ENCODE results near the gene MORN5. TPM values are rescaled to one million over a fixed set of nuclear protein-coding genes. Genes with fewer than 3 reads are reported as not detected.

The MORN5 gene
- total and polyA plus RNA-seq, 8 donors, result 3.3 to 80.4 (median 13.6) TPM; not detected in 5

DNA sequence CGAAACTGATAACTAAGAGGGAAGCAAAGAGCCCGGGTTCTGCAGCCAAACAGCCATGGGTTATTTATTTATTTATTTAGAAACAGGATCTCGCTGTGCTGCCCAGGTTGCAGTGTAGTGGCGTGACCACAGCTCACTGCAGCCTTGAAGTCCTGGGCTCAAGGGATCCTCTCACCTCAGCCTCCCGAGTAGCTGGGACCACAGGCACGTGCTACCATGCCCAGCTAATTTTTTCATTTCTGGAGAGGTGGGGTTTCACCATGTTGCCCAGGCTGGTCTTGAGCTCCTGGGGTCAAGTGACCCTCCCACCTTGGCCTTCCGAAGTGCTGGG, 24.2 kb upstream of the MORN5 start:
- Histone ChIP-seq H3K4me1 (peaks cover 0 to 22% (median 11%) of the 10 kb centered on the region in 4 donors), H3K27ac (no peak overlapping the region), H3K36me3 (no peaks in the 10 kb centered on the region), H3K4me3 (no peak overlapping the region), H3K27me3 (peaks cover 0 to 6% (median 0%) of the 10 kb centered on the region in 3 donors), H3K9me3 (no peaks in the 10 kb centered on the region)
- intact Hi-C loops (cut with DNase I; ENCODE audit: low total_unique reads), result no loop called here
- DNase-seq, result no peak
- TF ChIP-seq POLR2A (IDR thresholded peaks at IDR 0.05) (no peak), POLR2AphosphoS5 (IDR thresholded peaks at IDR 0.05) (no peak), EP300 (IDR thresholded peaks at IDR 0.05) (no peak)
- TF ChIP-seq, protein P1, sequence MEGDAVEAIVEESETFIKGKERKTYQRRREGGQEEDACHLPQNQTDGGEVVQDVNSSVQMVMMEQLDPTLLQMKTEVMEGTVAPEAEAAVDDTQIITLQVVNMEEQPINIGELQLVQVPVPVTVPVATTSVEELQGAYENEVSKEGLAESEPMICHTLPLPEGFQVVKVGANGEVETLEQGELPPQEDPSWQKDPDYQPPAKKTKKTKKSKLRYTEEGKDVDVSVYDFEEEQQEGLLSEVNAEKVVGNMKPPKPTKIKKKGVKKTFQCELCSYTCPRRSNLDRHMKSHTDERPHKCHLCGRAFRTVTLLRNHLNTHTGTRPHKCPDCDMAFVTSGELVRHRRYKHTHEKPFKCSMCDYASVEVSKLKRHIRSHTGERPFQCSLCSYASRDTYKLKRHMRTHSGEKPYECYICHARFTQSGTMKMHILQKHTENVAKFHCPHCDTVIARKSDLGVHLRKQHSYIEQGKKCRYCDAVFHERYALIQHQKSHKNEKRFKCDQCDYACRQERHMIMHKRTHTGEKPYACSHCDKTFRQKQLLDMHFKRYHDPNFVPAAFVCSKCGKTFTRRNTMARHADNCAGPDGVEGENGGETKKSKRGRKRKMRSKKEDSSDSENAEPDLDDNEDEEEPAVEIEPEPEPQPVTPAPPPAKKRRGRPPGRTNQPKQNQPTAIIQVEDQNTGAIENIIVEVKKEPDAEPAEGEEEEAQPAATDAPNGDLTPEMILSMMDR (IDR thresholded peaks at IDR 0.05), result no peak
- 85 to 90% (median 87%) methylated on average over 7 of the region's 7 CpGs for WGBS, 5 donors

DNA sequence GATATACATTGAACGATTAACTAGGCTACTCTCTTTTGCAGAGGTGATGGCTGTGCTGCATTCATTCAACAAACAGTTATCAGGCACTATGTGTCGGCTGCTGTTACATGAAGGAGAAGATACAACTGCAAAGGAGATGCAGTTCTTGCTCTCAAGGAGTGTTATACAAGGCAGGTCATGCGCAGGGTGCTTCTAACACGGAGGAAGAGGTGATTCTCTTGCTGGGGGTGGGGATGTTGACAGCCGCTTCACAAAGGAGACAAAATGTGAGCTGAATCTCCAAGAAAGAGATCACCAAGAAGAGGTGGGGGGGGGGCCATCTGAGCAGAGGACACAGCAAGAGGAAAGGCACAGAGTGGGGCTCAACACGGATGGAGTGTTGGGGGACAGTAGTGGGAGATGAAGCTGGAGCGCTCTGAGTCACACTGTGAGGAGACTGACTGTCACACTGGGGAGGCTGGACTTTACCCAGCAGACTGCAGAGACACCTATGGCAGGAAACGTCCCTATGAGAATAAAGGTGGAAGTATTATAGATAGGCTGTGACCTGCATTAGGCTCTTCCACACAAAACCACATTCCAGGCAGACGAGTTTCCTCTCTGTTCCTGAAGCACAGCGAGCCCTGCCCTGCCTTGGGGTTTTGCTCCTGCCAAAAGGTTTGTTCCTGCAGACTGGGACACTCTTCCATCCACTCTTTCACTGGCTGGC, 21.0 kb upstream of the MORN5 start:
- H3K4me1 ChIP-seq, result peaks cover 4 to 36% (median 25%) of the 10 kb centered on the region in 4 donors
- TF ChIP-seq POLR2A (IDR thresholded peaks at IDR 0.05), result no peak
- TF ChIP-seq EP300 (IDR thresholded peaks at IDR 0.05), result no peak
- TF ChIP-seq, protein P1 (IDR thresholded peaks at IDR 0.05), result no peak
- no peak for TF ChIP-seq POLR2AphosphoS5 (IDR thresholded peaks at IDR 0.05)
- H3K9me3 ChIP-seq, result no peaks in the 10 kb centered on the region
- H3K4me3 ChIP-seq, result no peak overlapping the region
- no peak for DNase-seq
- no peaks in the 10 kb centered on the region for H3K27me3 ChIP-seq
- WGBS, 5 donors, result 64 to 76% (median 75%) methylated on average over 10 of the region's 10 CpGs
- H3K36me3 ChIP-seq, result peaks cover 11 to 21% (median 18%) of the 10 kb centered on the region in 4 donors
- intact Hi-C loops (cut with DNase I; ENCODE audit: low total_unique reads), result no loop called here
- no peak overlapping the region for H3K27ac ChIP-seq

DNA sequence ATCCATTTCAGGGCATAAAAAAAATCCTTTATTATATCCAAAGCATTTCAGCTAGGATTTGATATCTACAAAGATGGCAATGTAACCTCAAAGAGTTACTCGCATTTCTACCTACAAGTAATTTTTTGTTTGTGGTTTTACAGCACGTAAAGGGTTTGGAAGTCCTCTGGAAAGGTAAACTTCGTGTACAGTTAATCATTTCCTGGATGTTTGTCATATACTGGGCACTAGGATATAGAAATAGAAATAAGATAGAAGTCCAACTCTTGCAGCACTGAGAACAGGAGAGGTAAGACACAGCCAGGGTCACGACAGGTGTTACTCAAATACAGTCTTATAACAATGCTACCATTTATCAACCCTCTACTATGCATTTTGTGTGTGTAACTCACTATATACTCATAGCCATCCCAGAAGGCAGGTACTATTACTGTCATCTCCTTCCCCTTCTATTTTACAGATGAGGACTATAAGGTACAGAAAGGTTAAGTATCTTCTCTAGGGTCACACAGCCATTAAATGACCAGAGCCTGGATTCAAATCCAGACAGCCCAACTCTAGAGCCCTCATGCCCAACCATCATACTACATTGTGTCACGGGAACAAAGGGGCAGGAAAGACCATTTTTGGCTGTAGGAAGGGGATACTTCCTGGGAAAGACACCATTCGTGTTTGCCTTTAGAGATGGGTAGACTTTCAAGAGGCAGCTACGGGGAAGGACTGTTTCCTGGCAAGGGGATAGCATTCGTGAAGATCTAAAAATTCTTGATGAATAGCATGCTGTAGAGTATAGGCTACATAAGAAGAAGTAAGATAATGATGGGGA, 19.1 kb upstream of the MORN5 start:
- Histone ChIP-seq H3K4me1 (peaks cover 4 to 39% (median 25%) of the 10 kb centered on the region in 4 donors), H3K9me3 (no peaks in the 10 kb centered on the region), H3K27me3 (no peaks in the 10 kb centered on the region), H3K27ac (peak overlapping the region in 2 of 5 donors; percentile 1 to 35), H3K36me3 (peaks cover 25 to 40% (median 36%) of the 10 kb centered on the region in 4 donors), H3K4me3 (no peak overlapping the region)
- TF ChIP-seq EP300 (IDR thresholded peaks at IDR 0.05) (no peak), POLR2A (IDR thresholded peaks at IDR 0.05) (no peak), POLR2AphosphoS5 (IDR thresholded peaks at IDR 0.05) (no peak)
- TF ChIP-seq, protein P1 (IDR thresholded peaks at IDR 0.05), result no peak
- intact Hi-C loops (cut with DNase I; ENCODE audit: low total_unique reads), result no loop called here
- DNase-seq, result peak in 1 of 2 donors; percentile 55
- 49 to 66% (median 63%) methylated on average over 8 of the region's 8 CpGs for WGBS, 5 donors

DNA sequence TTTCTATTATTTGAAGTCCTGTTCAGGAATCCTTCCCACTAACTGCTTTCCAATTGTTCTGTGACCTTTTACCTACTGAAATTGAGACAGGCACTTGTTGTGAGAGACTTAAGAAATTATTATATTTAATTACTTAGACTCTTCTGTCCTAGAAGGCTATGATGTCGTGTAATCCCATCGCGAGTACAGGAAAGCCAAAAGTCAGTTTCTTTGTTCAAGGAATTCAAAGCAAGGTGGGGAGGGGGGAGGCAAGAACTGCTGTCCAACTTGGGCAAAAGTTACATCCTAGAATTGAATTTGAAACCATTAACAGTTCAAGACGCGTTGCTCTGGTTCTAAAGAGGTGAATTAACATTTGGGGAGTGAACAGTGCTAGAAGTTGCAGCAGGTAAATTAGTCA, 18.0 kb upstream of the MORN5 start:
- no peaks in the 10 kb centered on the region for H3K9me3 ChIP-seq
- intact Hi-C loops (cut with DNase I; ENCODE audit: low total_unique reads), result no loop called here
- H3K36me3 ChIP-seq, result peaks cover 32 to 51% (median 47%) of the 10 kb centered on the region in 4 donors
- no peak overlapping the region for H3K4me3 ChIP-seq
- WGBS, 5 donors, result 79 to 87% (median 84%) methylated on average over 5 of the region's 5 CpGs
- no peak for DNase-seq
- peaks cover 4 to 39% (median 25%) of the 10 kb centered on the region in 4 donors for H3K4me1 ChIP-seq
- no peak for TF ChIP-seq EP300 (IDR thresholded peaks at IDR 0.05)
- TF ChIP-seq, protein P1 (IDR thresholded peaks at IDR 0.05), result no peak
- no peak for TF ChIP-seq POLR2AphosphoS5 (IDR thresholded peaks at IDR 0.05)
- no peak for TF ChIP-seq POLR2A (IDR thresholded peaks at IDR 0.05)
- peak overlapping the region in 2 of 5 donors; percentile 1 to 35 for H3K27ac ChIP-seq
- H3K27me3 ChIP-seq, result no peaks in the 10 kb centered on the region

All from stomach (tissue), 9 donors.